HG03095 (cell line): ENCODE data around the gene CT47C1.
"Not testable (repeated sequence)": the region's sequence is repeated elsewhere in the genome, so short reads cannot be mapped to it uniquely, and the experiment has no call there.

Experiments used
- ATAC-seq: cut with Tn5 transposase; IDR thresholded peaks from one replicate; pipeline ENCODE4 v1.9.1; 2021; ENCODE audit warnings: moderate library complexity; ENCODE audit not compliant: unreplicated experiment

The CT47C1 gene

GRCh38 chrX:119072744-119073143 lies at the start of gene CT47C1:
TSS of gene CT47C1 (plus strand) at chrX:119072993. CDS start at chrX:119073226, 233 bp downstream.
- no peak for ATAC-seq

- ATAC-seq, result no peak
Observed at GRCh38 chrX:119025900-119026299, 46.9 kb upstream of the CT47C1 start.

- not testable (repeated sequence) for ATAC-seq
Observed at GRCh38 chrX:119026344-119026743, 46.4 kb upstream of the CT47C1 start.

GRCh38 chrX:119027960-119028732 lies 44.6 kb upstream of the CT47C1 start:
- ATAC-seq, result not testable (repeated sequence)

- no peak for ATAC-seq
Observed at GRCh38 chrX:119028733-119029330, 44.0 kb upstream of the CT47C1 start.

GRCh38 chrX:119029656-119030055 lies 43.1 kb upstream of the CT47C1 start:
- not testable (repeated sequence) for ATAC-seq

- ATAC-seq, result no peak
Observed at GRCh38 chrX:119030990-119031389, 41.8 kb upstream of the CT47C1 start.

GRCh38 chrX:119036107-119037029 lies 36.4 kb upstream of the CT47C1 start:
- no peak for ATAC-seq

GRCh38 chrX:119040432-119040831 lies 32.4 kb upstream of the CT47C1 start:
- ATAC-seq, result no peak

GRCh38 chrX:119041175-119041574 lies 31.6 kb upstream of the CT47C1 start:
- no peak for ATAC-seq

GRCh38 chrX:119042040-119042439 lies 30.8 kb upstream of the CT47C1 start:
- ATAC-seq, result no peak

GRCh38 chrX:119042996-119043395 lies 29.8 kb upstream of the CT47C1 start:
- no peak for ATAC-seq

GRCh38 chrX:119045884-119046283 lies 26.9 kb upstream of the CT47C1 start:
- no peak for ATAC-seq

- ATAC-seq, result no peak
Observed at GRCh38 chrX:119055687-119056086, 17.1 kb upstream of the CT47C1 start.

GRCh38 chrX:119062750-119063374 lies 9.9 kb upstream of the CT47C1 start:
- no peak for ATAC-seq

GRCh38 chrX:119063428-119063827 lies 9.4 kb upstream of the CT47C1 start:
- ATAC-seq, result no peak

GRCh38 chrX:119067023-119067739 lies 5.6 kb upstream of the CT47C1 start:
- no peak for ATAC-seq

- ATAC-seq, result no peak
Observed at GRCh38 chrX:119069128-119069527, 3.7 kb upstream of the CT47C1 start.

- ATAC-seq, result no peak
Observed at GRCh38 chrX:119069762-119070161, 3.0 kb upstream of the CT47C1 start.

GRCh38 chrX:119071381-119071780 lies 1.4 kb upstream of the CT47C1 start:
- no peak for ATAC-seq
